Omental fat pad (tissue), 4 donors: Measurements from ENCODE around the gene KIF5C. TPM values are rescaled to one million over a fixed set of nuclear protein-coding genes. Genes with fewer than 3 reads are reported as not detected.

Experiments
- ATAC-seq: fragments of 150-250 bp; one replicate; pipeline ENCODE4 v1.9.1; 2016; ENCODE audit warnings: mild to moderate bottlenecking, moderate library complexity; ENCODE audit not compliant: low FRiP score
- DNase-seq: peaks from one replicate; pipeline ENCODE4 v3.0.0-alpha.2; 2019; ENCODE audit warnings: low spot score
- CTCF ChIP-seq, 3 donors: fragments of 450-650 bp; IDR thresholded peaks; one replicate each; pipeline ENCODE4 v1.5.1; 2016 to 2017; ENCODE audit warnings: antibody characterized with exemption in 3 of 3, mild to moderate bottlenecking in 3 of 3, moderate library complexity in 2 of 3
- total RNA-seq, 4 donors: library from RNA; depleted of rRNA; stranded (reverse); fragments of >200 nt; gene quantifications; one replicate each; pipeline ENCODE4 v1.1.0, GENCODE V29; 2016

KIF5C gene
- total RNA-seq, 4 donors from 2014 or later: 0.88 to 4.5 (median 2.4) TPM

- ATAC-seq: no peak
- no peak for DNase-seq
- TF ChIP-seq CTCF (IDR thresholded peaks at IDR 0.05): no peak
Observed at GRCh38 chr2:148967056-148967455, 92.0 kb downstream of the KIF5C start.

GRCh38 chr2:148967578-148967977 is 92.6 kb downstream of the KIF5C start:
- ATAC-seq: no peak
- DNase-seq: no peak
- no peak for TF ChIP-seq CTCF (IDR thresholded peaks at IDR 0.05)

- ATAC-seq (no peak), DNase-seq (no peak)
- TF ChIP-seq CTCF (IDR thresholded peaks at IDR 0.05): no peak
Observed at GRCh38 chr2:148968301-148968700, 93.3 kb downstream of the KIF5C start.

GRCh38 chr2:148968776-148969319 is 93.8 kb downstream of the KIF5C start:
- ATAC-seq (no peak), DNase-seq (no peak)
- no peak for TF ChIP-seq CTCF (IDR thresholded peaks at IDR 0.05)

- DNase-seq: no peak
- no peak for ATAC-seq
- no peak for TF ChIP-seq CTCF (IDR thresholded peaks at IDR 0.05)
Observed at GRCh38 chr2:148969659-148970061, 94.6 kb downstream of the KIF5C start.

- no peak for TF ChIP-seq CTCF (IDR thresholded peaks at IDR 0.05)
- no peak for DNase-seq
Observed at GRCh38 chr2:148970385-148970784, 95.4 kb downstream of the KIF5C start.

GRCh38 chr2:148971547-148971946 is 96.5 kb downstream of the KIF5C start:
- ATAC-seq (no peak), DNase-seq (no peak)
- no peak for TF ChIP-seq CTCF (IDR thresholded peaks at IDR 0.05)

More at GRCh38 chr2:148970385-148970784, 95.4 kb downstream of the KIF5C start:
- no peak for ATAC-seq
